HG03097 (cell line): ENCODE data around the gene VAPB.
"Not testable (repeated sequence)": the region's sequence is repeated elsewhere in the genome, so short reads cannot be mapped to it uniquely, and the experiment has no call there.

Experiments used
- ATAC-seq: cut with Tn5 transposase; IDR thresholded peaks from one replicate; pipeline ENCODE4 v1.9.1; 2021; ENCODE audit not compliant: unreplicated experiment, low FRiP score

Gene VAPB, protein sequence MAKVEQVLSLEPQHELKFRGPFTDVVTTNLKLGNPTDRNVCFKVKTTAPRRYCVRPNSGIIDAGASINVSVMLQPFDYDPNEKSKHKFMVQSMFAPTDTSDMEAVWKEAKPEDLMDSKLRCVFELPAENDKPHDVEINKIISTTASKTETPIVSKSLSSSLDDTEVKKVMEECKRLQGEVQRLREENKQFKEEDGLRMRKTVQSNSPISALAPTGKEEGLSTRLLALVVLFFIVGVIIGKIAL

DNA sequence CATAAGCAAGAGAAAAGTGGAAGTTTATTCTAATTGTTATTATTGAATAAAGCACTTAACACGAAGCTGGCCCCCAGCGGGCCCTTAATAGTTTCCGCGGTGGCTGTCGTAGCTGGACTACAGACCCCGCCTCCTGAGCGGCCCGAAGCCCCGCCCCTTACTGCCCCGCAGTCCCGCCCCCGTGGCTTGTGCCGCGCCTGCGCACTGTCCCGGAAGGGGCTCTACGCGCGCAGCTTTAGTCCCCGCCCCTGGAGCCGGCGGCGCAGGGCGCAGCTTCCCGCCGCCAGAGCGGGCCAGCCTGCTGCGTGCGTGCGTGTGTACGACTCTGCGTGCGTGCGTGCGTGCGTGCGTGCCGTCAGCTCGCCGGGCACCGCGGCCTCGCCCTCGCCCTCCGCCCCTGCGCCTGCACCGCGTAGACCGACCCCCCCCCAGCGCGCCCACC, at the start of gene VAPB:
VAPB (plus strand) TSS at position 348 of the 442 bp plus-strand sequence. CDS start 231 bp downstream, outside the sequence.
- ATAC-seq: peak; percentile 90

DNA sequence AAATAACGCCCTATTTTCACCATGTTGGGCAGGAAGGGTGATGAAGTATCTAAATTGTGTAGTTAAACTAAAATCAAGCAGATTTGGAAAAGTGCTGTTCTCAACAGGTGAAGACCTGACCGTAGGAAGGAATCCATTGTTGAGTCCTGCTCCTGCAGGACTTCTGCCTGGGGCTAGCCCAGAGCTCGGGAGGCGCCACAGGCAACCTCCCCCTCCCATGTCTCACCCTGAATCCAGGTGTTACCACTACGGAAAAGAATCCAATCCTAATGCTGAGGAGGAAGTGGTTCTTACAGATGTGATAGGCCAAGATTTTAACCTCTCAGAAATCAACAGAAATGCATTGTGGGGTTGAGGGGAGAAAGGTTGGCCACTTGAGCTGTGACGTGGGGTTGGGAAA, 49.3 kb upstream of the VAPB start:
- no peak for ATAC-seq

DNA sequence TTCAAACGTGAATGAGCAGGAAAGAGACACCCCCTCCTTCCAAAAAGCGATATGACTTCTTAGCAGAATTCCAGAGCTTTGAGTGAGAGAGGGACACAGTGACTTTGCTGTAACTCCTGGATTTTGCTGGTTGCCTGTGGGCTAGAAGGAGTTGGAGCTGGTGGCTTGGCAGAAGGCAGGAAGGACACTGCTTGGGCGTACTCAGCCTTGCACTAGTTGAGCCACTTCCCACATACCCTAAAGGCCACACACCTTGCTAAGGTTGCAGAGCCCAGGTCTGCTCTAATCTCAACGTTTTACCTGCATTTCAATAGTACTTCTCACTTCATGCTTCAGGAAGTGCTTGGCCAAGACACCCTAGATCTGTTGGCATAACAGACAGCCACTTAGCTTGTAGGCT, 48.9 kb upstream of the VAPB start:
- ATAC-seq: no peak

DNA sequence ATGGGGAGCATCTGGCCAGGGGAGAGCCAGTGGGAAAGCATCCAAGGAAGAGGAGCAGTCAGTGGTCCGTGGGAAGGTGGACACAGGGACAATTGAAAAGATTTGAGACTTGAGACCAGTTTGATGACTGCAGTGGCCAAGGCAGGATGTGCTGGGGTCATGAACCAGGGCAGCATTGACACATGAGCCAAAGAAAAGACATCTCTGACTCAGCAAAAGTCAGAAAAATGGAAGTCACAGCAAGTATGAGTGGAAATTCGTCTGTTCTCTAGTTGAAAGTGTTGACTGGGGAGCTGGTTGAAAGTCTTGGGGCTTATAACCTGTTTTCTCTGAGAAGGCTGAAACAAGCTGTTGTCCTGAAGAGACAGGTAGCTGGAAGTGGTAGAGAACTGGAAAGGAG, 48.2 kb upstream of the VAPB start:
- no peak for ATAC-seq

DNA sequence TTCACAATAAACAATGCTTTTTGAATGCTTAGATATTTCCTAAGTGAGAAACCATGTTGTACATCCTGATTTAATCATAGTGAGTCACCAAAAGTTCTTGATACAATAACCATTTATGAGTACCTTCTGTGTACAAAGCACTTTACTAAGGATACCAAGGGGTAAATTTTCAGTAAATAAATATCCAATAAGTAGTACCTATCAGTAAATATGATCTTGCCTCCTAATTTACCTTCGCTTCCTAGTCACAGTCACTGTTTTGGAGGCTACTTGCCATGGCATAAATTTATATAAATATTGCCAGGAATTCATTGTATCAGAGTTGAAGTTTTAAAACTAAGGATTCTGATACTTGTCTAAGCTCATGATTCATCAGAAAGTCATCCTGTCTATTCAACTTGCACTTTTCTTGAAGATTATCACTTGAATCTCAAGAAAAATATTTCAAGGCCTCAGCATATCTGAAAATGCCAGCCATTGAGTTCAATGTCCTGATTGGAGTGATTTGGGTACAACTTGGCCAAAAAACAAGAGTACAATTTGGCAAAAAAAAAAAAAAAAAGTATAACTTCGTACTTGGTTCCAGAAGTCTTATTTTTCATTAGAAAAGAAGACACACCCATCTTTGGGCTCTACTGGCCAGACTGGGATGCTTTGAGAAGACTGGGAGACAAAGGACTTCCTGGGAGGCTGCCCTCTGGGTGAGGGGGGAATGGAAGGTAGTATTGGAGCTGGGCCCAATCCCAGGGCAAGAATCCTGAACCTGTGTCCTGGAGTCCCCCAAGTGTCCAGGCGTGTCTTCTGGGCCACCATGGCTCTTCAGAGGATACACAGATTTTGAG, 46.7 kb upstream of the VAPB start:
- ATAC-seq: no peak

DNA sequence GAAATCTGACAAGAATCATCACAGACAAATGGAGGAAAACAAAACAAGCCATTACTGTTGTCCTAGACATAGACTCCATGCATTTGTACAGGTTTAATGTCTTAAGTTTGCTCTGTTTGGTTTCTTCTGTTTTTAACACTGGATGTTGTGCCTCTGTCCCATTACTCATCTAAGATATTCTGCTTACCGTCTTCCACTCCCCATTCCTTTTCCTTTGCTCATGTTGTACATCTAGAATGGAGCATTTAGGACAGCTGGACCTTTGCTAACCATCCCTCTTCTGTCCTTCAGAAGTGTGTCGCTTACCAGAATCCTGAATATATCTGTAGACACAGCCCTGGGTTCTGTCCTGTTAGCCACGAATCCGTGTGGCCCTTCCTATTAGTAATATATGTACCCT, 44.3 kb upstream of the VAPB start:
- no peak for ATAC-seq

DNA sequence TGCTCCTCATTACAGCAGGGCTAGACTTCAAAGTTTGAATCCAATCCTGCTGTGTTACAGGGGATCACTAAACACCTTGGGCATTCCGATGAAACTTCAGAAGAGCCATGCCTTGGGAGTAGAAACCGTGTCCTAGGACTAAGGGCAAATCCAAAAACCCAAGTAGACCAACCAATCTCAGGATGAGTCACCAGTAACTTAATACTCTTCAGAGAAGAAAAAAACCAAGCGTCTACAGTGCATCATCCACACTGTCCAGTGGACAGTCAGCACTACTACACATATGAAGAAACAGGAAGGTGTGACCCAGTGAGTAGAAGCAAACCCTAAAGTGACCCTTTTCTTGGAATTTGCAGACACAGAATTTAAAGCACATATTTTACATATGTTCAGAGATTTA, 39.5 kb upstream of the VAPB start:
- no peak for ATAC-seq

DNA sequence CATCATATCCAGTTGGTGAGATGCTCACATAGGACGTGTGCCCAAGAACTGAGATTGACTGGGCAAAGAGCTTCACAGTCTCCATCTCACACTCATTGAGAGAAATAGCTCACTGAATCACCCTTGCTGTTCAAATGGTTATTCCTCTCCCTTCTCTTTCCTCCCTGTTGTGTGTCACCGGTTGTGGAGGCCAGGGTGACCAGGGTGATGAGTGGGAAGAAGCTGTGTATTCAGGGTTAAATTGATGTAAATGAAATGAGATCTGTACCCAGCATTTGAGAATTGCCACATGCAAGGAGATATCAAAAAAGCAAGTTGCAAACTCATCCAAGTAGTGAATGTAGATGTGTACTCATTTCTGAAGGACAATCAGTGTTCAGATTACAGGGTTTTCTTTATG, 36.6 kb upstream of the VAPB start:
- no peak for ATAC-seq

DNA sequence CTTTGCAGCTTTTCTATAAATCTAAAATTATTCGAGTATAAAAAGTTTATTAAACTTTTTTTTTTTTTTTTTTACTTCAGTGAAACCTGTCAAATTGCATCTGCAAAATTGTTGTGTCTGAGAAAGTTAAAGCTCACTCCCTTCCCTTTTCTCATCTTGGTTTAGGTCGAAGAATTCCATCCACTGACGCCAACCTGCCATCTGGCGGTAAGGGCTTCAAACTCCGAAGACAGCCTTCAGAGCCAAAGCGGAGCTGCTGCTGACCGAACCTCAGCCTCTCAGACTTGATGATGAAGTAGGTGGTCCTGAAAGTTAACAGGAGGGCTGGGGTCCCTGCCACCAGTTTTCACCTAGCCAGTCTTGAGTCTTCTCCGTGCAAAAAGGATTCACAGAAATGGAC, 29.6 kb upstream of the VAPB start:
- ATAC-seq: no peak

DNA sequence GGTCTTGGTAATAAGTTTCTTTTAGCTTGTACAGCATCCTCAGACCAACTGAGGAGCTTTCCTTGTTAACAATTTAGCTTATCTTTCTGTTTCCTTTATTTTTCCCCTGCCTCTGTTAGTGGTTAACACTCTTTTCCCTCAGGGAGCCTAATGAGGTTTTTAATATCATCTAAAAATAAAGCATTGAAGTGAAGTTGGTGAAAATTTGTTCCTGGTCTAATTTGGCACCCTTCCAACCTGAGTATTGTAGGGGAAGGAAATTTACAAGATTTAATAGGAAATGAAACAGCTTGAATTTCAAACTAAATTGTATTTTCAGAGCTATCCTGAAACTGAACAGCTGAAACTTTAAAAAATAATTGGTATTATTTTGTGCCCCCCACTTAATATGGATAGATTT, 28.1 kb upstream of the VAPB start:
- ATAC-seq: no peak

DNA sequence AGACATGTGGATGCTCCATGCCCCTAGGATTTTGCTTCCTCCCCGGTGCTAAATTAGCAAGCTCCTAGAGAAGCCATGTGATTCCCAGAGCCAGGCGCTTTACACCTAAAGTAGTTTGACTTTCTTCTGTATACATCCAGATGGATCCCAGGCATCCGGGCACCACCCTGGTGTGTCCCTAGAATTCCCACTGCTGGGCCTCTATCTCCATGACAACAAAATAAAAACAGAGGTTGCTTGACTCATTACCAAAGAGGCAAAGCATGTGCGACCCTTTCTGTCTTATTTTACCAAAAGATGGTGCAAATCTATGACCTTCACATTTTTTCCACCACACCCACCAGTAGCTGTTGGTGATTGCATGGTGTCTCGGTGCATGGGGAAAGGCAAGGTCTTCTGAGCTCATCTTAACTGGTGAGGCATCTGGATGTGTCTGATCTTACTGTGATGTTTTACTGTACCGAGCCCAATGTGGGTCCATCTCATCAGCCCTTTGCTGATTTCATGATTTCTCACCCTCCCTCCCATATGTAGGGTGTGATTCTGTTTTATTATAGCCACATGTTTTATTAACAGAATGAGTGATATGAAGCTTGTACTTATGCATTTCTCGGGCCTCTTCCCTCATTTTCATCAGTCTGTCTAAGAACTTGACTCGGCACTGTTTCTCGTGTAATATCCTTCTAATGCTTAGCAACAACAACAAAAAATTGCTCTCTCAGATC, 27.4 kb upstream of the VAPB start:
- no peak for ATAC-seq

DNA sequence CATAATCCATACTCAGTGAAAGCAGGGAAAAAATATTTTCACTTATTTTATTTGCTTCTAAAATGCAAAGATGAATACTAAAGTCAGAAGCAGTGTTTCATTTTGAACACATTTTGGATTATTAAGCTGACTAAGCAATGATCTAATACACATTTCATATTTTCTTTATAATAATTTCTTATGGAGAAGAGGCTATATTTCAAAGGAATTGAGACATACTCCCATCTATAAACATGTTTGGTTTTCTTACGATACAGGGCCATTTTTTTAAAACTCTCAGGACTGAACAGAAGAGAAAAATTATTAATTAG, 26.9 kb upstream of the VAPB start:
- no peak for ATAC-seq

DNA sequence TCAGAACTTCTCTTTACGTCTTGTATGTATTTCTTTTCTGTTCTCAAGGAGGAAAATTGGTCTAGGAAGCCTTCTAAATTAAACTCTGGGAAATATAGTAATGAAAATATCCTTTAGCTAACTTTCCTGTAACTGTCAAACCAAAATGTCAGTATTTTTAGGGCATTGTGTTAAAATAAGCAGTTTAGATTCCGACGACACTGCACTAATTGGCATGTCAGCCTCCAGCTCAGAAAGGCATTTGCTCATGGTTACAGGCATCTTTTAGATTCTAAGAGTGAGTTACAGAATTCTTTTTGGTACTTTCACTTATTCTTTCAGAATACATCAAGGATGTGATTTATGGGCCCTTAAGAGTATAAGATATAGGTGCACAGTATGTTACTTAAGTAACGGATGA, 26.1 kb upstream of the VAPB start:
- no peak for ATAC-seq

DNA sequence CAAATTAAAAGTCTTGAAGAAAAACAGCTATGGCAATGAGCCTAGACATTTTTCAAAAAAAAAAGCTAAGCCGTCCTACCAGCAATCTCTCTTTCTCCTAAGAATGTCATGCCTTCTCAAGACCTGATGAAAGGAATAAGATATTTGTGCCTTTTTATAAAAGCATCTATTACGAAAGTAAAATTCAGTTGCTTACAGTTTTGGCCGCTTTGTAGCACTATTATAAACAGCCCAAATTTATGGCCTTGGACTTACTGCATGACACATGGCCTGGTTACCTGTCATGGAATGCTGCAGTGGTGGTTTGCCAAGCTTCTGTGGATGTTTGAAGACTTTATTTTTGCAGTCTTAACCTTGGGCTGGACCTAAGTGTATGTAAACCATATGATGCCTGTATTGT, 22.2 kb upstream of the VAPB start:
- ATAC-seq: no peak

DNA sequence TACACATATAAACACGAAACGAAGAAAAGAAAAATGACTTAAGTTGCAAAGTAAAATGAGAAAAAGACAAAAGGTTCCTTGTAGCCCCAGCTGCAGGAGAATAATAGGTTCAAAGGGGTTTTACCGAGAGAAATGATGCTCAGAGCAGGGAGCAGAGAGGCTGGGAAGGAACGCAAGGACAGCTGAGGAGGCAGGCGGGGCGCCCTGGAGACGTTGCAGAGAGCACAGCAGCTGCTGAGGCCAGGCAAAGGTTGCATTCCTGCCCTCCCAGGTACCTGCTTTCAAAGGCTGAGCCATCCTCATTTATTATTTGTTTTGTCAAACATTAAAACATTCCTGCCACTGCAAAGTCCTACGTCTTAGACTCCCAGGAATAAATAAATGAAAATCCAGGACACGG, 16.2 kb upstream of the VAPB start:
- no peak for ATAC-seq

DNA sequence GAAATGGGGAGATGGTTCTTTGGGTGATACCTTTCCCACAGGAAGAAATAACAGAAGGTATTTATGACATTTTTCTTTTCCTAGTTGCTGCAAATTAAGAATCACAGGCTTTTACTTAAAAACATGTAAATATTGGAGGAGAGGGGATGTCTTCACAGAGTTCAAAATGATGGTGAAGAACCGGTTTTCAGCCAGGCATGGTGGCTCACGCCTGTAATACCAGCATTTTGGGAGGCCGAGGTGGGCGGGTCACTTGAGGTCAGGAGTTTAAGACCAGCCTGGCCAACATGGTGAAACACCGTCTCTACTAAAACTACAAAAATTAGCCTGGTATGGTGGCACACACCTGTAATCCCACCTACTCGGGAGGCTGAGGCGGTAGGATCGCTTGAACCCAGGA, 15.7 kb upstream of the VAPB start:
- ATAC-seq: not testable (repeated sequence)

DNA sequence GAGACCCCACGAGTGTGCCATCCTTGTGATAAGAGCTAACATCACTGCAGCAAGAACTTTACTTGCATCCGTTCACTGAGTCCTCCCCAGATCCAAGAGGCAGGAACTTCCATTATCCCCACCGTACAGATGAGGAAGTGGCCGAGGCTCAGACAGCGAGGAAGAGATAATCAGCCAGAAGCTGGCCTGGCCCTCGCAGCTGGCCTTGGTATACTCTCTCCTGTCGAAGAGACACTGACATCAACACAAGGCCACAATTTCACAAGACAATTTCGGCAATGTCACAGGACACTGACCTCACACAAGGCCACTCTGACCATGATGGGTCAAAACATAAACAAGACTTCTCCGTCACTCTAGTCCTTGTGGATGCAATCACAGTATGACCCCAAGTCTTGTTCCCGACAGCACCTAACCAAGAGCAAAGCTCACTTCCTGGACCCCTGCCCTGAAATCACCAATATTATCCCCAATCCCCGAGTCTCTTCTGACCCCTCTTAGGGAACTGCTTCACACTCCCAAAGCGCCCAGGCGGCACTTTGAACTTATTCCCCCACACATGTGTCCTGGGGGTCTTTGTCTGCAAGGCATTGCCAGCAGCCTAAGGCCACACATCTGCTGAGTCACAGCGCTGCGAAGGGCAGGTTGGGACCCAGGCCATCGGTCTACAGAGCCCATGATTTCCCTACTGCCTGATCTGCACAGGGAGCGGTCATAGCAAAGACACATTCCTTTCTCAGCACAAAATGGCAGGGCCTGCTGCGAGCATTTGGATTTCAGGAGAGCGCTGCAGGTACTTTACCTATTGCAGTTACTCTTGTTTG, 14.8 kb upstream of the VAPB start:
- ATAC-seq: no peak

DNA sequence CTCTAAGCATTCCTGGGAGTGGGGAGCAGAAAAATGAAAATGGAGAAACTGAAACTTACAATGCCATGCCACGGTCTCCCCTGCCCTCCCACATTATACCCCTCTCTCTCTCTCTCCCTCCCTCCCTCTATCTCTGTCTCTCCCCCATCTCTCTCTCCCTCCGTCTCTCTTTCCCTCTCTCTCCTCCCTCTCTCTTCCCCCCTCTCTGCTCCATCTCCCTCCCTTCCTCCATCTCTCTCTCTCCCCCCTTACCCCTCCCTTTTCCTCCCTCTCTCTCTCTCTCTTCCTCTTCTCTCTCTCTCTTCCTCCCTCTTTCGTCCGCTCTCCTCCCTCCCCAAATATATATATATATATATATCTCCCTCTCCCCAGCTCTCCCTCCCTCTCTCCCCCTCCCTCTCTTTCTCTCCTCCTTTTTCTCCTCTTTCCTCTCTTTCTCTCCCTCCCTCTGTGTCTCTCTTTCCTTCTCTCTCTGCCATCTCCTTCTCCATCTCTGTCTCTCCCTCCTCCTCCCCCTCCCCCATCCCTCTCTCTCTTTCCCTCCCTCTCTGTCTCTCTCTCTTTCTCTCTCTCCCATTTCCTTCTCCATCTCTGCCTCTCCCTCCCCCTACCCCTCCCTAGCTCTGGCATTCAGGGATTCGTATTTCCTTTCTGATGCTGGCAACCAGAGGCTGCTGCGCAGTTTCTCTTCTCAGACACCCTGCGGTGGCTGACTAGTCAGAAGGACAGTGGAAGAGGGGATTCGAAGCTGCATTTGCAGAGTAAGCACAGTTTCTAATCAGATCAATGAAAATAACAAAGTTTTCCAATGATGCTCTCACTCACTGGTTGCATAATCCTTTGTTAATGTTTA, 13.9 kb upstream of the VAPB start:
- no peak for ATAC-seq

DNA sequence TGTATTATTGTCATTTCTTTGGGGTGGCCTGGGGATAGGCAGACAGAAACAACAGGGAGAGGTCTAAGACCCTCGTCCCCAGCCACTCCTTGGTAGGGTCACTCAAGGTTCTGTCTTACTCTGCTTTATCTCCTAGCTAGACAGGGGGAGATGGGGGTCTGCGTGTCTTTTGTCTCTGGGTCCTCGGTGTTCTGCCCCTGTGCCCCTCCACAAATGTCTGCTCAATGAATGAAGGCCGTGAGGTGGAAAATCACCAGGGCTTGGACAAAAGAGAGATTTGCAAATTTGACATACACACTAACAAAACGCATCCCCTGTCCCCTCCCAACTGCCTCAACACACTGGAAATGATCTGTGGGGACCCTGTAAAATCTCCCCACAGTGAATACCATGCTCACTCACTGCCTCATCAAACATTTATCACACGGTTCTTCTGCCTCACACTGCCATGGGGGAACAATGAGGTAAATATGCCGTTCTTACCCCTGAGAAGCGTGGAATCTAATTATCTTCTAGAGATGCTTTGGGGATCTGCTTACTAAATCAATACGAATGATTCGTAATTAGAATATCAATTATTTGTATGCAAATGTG, 13.2 kb upstream of the VAPB start:
- no peak for ATAC-seq

DNA sequence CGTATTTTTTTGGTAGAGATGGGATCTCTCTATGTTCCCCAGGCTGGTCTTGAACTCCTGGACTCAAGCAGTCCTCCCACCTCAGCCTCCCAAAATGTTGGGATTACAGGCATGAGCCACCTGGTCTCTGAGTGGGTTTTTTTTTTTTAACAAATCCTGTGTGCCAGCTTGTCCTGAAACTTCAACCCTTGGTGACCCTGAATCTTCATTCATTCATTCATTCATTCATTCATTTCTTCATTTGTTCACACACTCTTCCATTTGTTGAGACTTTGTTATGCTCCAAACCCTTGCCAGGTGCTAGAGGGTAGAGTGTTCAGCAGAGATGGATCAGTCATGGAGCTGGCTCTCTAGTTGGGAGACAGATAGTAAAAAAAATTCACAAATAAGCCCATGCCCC, 12.0 kb upstream of the VAPB start:
- ATAC-seq: no peak
